Natural killer cell treated with Interleukin-12 subunit alpha and Interleukin-12 subunit beta and Interleukin-15 and Interleukin-18, amount 100 ng/mL, for 72 hours (primary cell): ENCODE results near the gene LSM12. TPM values are rescaled to one million over a fixed set of nuclear protein-coding genes. Genes with fewer than 3 reads are reported as not detected.
"Not testable (repeated sequence)": the region's sequence is repeated elsewhere in the genome, so short reads cannot be mapped to it uniquely, and the experiment has no call there.

ENCODE experiments used
- ATAC-seq, 2 donors: fragments of 150-1000 bp; cut with Tn5 transposase in 1 of 2; sonication (Bioruptor Pico), chemical (Tn5 transposase) in 1 of 2; 2 replicates each; pipeline ENCODE4 v1.10.0; 2021
- DNase-seq: peaks from one replicate; pipeline ENCODE4 v3.0.0; 2022; ENCODE audit warnings: low spot score
- H3K27ac Mint-ChIP-seq, 2 donors: 1 replicate in 1 of 2; 2 replicates in 1 of 2; pipeline ENCODE4 v1.8.0; 2022; ENCODE audit warnings: mixed read lengths in 2 of 2, mild to moderate bottlenecking in 1 of 2, moderate library complexity in 1 of 2
- H3K27me3 Mint-ChIP-seq, 2 donors: 1 replicate in 1 of 2; 2 replicates in 1 of 2; pipeline ENCODE4 v1.8.0; 2022; ENCODE audit warnings: mixed read lengths in 2 of 2
- H3K36me3 Mint-ChIP-seq: one replicate; pipeline ENCODE4 v1.8.0; 2022; ENCODE audit warnings: mixed read lengths
- H3K4me1 Mint-ChIP-seq, 2 donors: 1 replicate in 1 of 2; 2 replicates in 1 of 2; pipeline ENCODE4 v1.8.0; 2022; ENCODE audit warnings: low read depth in 2 of 2, mixed read lengths in 2 of 2, mild to moderate bottlenecking in 1 of 2
- H3K4me3 Mint-ChIP-seq: one replicate; pipeline ENCODE4 v1.8.0; 2022; ENCODE audit warnings: mixed read lengths
- H3K9me3 Mint-ChIP-seq: 2 replicates; pipeline ENCODE4 v1.8.0; 2022; ENCODE audit warnings: mixed read lengths
- total RNA-seq, 2 donors: library from RNA; stranded (reverse); gene quantifications; one replicate each; pipeline ENCODE4 v1.2.3, GENCODE V29; 2022

Gene LSM12
- total RNA-seq, 2 donors from 2014 or later: 68.6 to 70.0 TPM

DNA sequence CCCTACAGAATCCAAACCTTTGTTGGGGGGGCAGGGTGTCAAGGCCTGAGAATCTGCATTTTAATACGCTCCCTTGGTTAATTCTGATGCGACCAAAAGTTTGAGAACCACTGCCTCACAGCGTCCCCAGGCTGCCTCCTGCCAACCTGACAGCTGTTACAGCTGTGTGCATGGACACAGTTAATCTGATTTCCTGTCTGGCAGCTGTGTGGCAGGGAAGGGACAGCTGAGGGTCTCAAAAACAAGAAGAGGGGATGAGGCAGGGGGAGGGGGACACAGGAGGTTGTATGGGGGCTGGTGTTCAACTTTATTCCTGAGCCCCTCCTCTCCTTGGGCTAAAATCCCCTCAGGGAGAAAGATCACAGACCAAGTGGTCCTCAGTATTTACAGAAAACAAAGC is 39.5 kb upstream of the LSM12 start:
- Mint-ChIP-seq H3K4me3 (no peak overlapping the region), H3K4me1 (peaks cover 0 to 6% of the 10 kb centered on the region in 2 donors), H3K9me3 (no peaks in the 10 kb centered on the region), H3K36me3 (no peaks in the 10 kb centered on the region), H3K27ac (no peak overlapping the region), H3K27me3 (no peaks in the 10 kb centered on the region)
- ATAC-seq (no peak), DNase-seq (no peak)

DNA sequence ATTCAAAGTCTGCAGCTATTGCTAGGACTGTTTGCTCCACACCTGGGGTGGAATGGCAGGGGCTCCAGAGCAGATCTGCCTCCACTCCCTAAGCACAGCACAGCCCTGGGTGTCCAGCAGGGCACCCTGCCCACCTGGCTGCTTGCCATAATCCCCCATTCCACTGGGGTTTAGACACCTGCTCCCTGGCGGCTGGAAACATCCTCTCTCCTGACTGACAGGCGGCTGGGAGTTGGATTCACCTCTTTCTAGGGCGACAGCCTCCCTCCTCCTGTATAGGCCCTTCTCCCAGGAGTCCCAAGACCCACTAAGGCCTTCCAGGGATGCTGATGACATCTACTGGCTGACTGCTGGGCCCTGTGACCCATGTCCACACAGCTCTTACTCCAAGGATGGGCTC is 39.0 kb upstream of the LSM12 start:
- DNase-seq (no peak), ATAC-seq (no peak)
- Mint-ChIP-seq H3K27me3 (no peaks in the 10 kb centered on the region), H3K36me3 (no peaks in the 10 kb centered on the region), H3K27ac (no peak overlapping the region), H3K9me3 (no peaks in the 10 kb centered on the region), H3K4me3 (no peak overlapping the region), H3K4me1 (peaks cover 0 to 6% of the 10 kb centered on the region in 2 donors)

DNA sequence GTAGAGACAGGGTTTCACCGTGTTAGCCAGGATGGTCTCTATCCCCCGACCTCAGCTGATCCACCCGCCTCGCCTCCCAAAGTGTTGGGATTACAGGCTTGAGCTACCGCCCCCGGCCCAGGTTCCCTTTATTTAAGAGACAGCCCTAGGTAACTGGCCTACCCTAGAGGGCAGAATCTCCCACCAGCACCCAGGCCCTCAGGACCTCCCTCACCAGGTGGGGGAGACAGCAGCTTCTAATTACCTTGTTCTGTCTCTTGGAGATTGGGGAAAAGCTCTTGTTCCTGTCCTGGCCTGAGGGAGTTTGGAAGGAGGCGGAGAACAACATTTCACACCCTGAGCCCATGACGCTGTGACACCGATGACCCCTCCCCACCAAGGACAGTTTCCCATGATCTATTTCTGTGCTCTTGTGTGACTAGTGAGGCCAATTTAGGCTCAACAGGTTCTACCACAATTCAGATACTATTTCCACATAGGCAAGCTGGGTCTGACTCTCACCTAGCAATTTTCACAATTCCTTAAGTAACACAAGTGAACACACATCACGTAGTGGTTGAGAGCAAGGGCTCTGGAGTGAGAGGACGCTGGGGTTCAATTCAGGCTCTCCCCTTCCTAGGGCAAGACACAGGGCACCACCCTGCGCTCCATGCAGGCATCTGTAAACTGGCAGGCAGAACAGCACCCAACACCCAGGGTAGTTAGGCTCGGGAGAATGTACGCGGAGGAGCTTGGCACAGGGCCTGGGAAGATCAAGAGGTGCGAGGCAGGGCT is 36.6 kb upstream of the LSM12 start:
- ATAC-seq (no peak), DNase-seq (no peak)
- H3K27me3 Mint-ChIP-seq: no peaks in the 10 kb centered on the region
- peaks cover 3 to 8% of the 10 kb centered on the region in 2 donors for H3K4me1 Mint-ChIP-seq
- H3K27ac Mint-ChIP-seq: no peak overlapping the region
- H3K9me3 Mint-ChIP-seq: no peaks in the 10 kb centered on the region
- no peak overlapping the region for H3K4me3 Mint-ChIP-seq
- no peaks in the 10 kb centered on the region for H3K36me3 Mint-ChIP-seq

DNA sequence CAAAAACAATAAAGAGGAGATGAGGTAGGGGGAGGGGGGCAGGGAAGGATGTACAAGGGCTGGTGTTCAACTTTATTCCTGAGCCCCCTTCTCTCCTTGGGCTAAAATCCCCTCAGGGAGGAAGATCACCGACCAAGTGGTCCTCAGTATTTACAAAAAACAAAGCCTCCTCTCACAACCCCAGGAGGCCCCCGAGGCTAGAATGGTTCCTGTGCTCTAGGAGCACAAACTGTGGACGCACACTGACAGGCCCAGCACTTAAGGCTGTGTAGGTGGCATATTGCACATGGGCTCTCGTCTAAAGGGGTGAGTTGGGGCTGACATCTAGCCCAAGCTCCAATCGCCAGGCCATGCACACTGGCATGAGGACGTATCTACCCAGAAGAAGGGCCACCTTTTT is 35.4 kb upstream of the LSM12 start:
- H3K27ac Mint-ChIP-seq, H3K4me1 Mint-ChIP-seq, H3K4me3 Mint-ChIP-seq, H3K36me3 Mint-ChIP-seq, H3K9me3 Mint-ChIP-seq, DNase-seq, ATAC-seq, H3K27me3 Mint-ChIP-seq: not testable (repeated sequence)

DNA sequence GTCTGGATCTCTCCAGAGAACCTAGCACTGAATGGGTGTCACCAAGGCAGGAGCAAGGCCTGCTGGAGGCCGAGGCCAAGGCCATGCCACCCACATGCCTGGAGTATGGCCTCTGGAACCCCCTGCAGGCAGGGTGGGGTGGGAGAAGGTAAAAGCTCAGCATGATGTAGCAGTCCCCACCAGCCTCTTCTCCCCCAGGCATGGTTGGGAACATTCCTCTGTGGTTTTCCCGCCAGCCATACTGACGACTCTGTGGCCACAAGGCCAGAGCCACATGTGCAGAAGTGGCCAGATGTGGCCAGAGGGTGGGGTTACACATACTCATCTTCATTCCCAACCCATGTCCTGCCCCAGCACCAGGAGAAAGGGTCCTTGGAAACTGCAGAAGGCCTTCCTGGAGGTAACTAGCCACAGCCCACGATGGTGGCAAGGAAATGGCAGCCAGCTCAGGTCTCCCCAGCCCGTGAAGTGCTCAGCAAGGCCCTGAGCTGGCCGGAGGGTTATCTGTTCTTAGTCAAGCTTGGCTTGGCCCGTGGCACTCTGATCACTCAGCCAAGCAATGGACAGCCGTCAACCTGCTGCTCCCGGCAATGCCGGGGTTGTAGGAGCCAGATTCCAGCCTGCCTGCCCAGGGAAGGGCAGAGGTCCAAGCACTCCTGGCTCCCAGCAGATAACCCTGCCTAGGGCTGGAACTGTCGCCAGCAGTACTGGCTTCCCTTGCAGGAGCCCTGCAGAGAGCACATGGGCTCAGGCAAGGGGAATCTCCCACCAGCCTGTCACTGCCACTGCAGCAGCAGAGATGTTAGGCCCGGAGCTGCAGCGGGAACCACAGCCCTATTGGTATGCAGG is 30.9 kb upstream of the LSM12 start:
- H3K27ac Mint-ChIP-seq: no peak overlapping the region
- no peak for ATAC-seq

DNA sequence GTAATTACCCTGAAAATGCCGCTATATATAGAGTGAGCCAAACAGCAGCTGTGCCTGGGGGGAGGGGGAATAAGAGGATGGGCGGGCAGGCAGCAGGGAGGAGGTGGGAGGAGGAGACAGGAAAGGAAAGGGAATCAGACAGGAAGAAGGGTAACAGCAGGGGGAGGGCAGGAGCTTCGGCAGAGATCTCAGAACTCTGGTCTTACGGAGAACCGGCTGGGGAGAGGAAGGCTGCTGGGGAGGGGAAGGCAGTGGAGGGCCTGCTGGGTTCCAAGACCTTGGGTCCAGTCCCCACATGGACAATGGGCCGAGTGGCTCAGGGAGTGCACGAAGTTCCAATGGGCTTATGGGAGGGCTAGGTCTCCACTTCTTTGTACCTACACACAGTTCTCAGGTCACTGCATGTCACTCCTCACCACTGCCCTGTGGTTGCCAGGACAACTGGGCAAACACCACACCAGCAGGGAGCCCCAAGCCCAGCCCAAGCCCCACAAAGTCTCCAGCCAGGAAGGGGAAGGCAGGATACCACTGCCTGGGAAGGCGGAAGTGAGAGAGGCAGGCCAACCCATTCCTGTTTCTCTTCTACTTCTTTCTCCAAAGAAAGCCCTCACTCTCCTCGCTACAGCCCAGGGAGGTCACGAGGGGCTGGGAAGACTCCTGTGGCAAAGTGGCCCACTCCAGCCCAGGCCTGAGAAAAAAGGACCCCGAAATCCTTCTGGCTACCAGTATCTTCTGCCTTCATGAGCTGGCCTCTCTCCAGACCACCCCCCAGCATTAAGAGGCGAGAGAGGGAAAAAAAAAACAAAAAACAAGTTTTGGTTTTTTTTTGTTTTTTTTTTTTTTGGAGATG is 29.4 kb upstream of the LSM12 start:
- Mint-ChIP-seq H3K27ac (no peak overlapping the region), H3K4me1 (peaks cover 4% of the 10 kb centered on the region in 2 donors), H3K27me3 (no peaks in the 10 kb centered on the region), H3K4me3 (no peak overlapping the region), H3K9me3 (no peaks in the 10 kb centered on the region), H3K36me3 (no peaks in the 10 kb centered on the region)
- ATAC-seq (no peak), DNase-seq (no peak)

More for the DNA sequence above, 30.9 kb upstream of the LSM12 start:
- H3K27me3 Mint-ChIP-seq: no peaks in the 10 kb centered on the region
- DNase-seq: no peak
- H3K4me3 Mint-ChIP-seq: no peak overlapping the region
- H3K4me1 Mint-ChIP-seq: peaks cover 4% of the 10 kb centered on the region in 2 donors
- H3K9me3 Mint-ChIP-seq: no peaks in the 10 kb centered on the region
- no peaks in the 10 kb centered on the region for H3K36me3 Mint-ChIP-seq

DNA sequence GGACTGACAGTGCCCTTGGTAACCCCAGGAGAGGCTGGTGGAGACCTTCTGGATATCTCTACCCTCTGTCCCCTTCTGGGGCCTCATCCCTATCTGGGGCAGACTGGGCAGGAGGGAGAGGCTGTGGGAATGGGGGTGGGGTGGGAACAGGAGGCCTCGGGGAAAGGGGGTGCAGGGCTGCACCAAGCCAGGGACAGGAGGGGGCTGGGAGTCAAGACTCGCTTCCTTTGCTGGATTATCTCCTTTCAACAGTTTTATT is 28.8 kb upstream of the LSM12 start:
- ATAC-seq (no peak), DNase-seq (no peak)
- Mint-ChIP-seq H3K9me3 (no peaks in the 10 kb centered on the region), H3K4me3 (no peak overlapping the region), H3K27ac (no peak overlapping the region), H3K27me3 (no peaks in the 10 kb centered on the region), H3K36me3 (no peaks in the 10 kb centered on the region), H3K4me1 (peaks cover 4% of the 10 kb centered on the region in 2 donors)

DNA sequence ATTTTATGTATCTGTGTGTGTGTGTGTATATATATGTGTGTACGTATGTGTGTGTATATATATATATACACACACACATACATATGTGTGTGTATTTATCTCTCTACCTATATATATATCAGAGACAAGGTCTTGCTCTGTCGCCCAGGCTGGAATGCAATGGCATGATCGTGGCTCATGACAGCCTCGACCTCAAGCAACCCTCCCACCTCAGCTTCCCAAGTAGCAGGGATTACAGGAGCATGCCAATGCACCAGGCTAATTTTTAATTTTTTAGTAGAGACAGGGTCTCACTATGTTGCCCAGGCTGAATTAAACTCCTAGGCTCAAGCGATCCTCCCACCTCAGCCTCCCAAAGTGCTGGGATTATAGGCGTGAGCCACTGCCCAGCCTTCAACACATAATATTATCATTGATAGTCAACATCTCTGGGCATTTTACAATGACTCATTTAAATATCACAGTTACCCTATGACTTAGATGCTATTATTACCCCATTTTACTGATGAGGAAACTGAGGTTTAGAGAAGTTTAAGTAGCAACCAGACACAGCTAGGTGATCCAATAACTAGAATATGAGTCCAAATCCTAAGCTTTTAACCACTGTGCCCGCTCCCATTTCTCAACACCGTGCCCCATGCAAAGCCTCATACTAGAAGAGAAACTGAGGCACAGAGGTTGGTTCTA is 28.4 kb upstream of the LSM12 start:
- no peaks in the 10 kb centered on the region for H3K27me3 Mint-ChIP-seq
- no peak for DNase-seq
- no peak for ATAC-seq
- peaks cover 4% of the 10 kb centered on the region in 2 donors for H3K4me1 Mint-ChIP-seq
- no peak overlapping the region for H3K27ac Mint-ChIP-seq
- H3K36me3 Mint-ChIP-seq: no peaks in the 10 kb centered on the region
- no peak overlapping the region for H3K4me3 Mint-ChIP-seq
- no peaks in the 10 kb centered on the region for H3K9me3 Mint-ChIP-seq

DNA sequence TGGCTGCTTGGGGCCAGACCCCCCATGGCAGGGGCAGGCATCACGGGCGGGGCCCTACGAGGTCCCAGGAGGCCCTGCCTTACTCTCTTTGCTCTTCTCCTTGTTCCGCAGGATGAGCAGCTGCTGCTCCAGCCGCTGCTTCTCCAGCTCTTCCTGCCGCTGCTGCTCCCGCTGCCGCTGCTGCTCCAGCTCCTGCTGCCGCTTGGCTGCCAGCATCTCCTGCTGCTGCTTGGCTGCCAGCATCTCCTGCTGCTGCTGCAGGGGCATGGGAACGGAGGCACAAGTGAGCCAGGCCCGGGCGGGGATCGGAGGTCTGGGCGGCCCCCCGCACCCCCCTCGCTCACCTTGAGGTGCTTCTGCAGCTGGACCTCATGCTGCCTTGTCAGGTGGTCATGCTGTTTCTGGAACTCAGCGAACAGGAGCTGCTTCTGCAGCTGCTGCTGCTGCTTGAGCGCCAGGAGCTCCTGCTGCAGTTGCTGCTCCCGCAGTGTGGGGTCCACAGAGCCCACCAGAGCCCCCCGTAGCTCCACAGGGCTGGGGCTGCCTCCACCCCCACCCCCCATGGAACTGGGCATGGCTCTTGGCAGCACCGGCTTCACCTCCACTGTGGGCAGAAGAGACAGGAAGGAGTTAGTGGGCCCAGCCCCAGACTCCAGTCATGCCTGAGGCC is 26.9 kb upstream of the LSM12 start:
- no peaks in the 10 kb centered on the region for H3K9me3 Mint-ChIP-seq
- DNase-seq (no peak), ATAC-seq (no peak)
- H3K36me3 Mint-ChIP-seq: no peaks in the 10 kb centered on the region
- no peak overlapping the region for H3K4me3 Mint-ChIP-seq
- peaks cover 4% of the 10 kb centered on the region in 2 donors for H3K4me1 Mint-ChIP-seq
- H3K27ac Mint-ChIP-seq: no peak overlapping the region
- no peaks in the 10 kb centered on the region for H3K27me3 Mint-ChIP-seq

DNA sequence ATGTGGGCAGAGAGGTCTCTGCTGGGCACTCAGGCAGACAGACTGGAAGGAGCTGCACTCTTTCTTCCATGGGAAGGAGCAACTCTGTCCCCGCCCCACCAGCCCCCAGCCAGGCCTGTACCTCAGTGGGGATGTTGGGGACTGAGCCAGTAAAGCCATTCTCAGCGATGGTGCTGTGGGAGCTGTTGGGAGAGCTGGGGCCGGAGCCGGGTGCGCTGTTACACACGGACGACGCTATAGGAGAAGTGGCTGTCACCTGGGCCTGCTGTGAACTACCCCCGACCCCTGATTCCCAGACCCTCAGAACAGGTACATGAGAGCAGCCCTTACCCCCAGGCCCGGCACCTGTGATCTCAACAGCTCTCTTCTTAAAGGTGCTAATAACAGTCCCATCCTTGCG is 25.6 kb upstream of the LSM12 start:
- no peaks in the 10 kb centered on the region for H3K9me3 Mint-ChIP-seq
- H3K27ac Mint-ChIP-seq: no peak overlapping the region
- H3K4me1 Mint-ChIP-seq: no peaks in the 10 kb centered on the region
- no peaks in the 10 kb centered on the region for H3K36me3 Mint-ChIP-seq
- DNase-seq: no peak
- no peak for ATAC-seq
- no peak overlapping the region for H3K4me3 Mint-ChIP-seq
- H3K27me3 Mint-ChIP-seq: no peaks in the 10 kb centered on the region

DNA sequence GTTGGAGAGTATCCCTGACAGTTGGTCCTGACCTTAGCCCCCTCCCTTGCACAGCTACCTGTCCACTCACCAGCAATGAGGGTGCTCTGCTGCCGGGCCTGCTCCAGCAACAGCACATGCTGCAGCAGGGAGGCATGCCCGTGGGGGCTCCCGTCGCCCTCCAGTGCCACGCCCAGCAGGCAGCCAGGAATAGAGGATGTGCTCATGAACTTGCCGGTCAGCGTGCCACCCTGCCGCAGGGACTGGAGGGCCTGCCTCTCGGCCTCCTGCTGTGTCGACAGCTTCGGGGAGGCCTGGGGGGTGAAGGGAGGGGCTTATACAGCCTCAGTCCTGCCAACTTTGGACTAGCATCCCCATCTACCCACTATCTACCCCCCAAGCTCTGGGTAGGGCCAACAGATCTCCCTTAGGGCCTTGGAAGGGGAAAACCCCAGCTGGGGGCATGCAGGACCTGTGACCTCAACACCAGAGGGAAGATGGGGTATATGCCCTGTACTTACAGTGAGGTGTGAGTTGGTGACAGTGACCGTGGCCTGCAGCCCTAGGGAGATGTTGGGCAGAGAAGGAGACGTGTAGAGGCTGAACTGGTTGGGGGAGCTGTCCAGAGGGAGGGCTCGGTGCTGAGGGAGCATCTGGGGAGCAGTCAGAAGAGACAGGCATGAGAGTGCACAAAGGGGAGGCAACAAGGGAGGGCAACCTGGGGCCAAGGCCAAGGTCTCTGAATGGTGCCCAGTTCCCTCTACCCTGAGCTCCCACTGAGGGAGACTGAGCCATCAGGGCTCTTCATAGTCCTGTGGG is 24.9 kb upstream of the LSM12 start:
- Mint-ChIP-seq H3K4me3 (no peak overlapping the region), H3K9me3 (no peaks in the 10 kb centered on the region), H3K36me3 (no peaks in the 10 kb centered on the region), H3K27me3 (no peaks in the 10 kb centered on the region), H3K27ac (no peak overlapping the region), H3K4me1 (no peaks in the 10 kb centered on the region)
- no peak for DNase-seq
- ATAC-seq: no peak

DNA sequence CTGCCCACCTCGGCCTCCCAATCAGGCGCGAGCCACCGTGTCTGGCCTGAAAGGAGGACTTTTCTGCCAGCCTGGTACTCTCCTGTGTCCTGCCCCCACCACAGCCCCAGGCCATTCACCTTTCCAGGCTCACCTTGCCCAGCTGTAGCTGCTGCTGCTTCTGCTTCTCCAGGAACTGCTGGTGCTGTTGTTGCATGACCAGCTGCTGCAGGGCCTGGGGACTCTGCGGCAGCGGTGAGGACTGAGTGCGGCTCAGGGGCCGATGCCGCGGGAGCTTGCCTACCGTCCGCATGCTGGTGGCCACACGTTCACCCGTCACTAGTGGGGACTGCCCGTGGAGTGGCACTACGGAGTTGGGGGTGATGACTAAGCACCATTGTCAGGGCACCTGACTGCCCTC is 21.8 kb upstream of the LSM12 start:
- no peaks in the 10 kb centered on the region for H3K27me3 Mint-ChIP-seq
- no peaks in the 10 kb centered on the region for H3K36me3 Mint-ChIP-seq
- no peaks in the 10 kb centered on the region for H3K9me3 Mint-ChIP-seq
- ATAC-seq (no peak), DNase-seq (no peak)
- no peaks in the 10 kb centered on the region for H3K4me1 Mint-ChIP-seq
- no peak overlapping the region for H3K4me3 Mint-ChIP-seq
- no peak overlapping the region for H3K27ac Mint-ChIP-seq
